Esophagus muscularis mucosa (tissue), 4 donors: ENCODE results near the gene MOB3B. TPM values are rescaled to one million over a fixed set of nuclear protein-coding genes. Genes with fewer than 3 reads are reported as not detected.
A peak's percentile ranks its signal among the peaks of the same experiment; 100 is the strongest.

Source experiments
- DNase-seq: peaks from one replicate; pipeline ENCODE4 v3.0.0-alpha.2; 2017; ENCODE audit errors: extremely low spot score
- H3K27ac ChIP-seq, 4 donors: fragments of 200-600 bp; sonication (generic); replicated peaks in 1 of 4; 1 replicate in 3 of 4; 2 replicates in 1 of 4; pipeline ENCODE4 v1.5.1; 2016 to 2019; ENCODE audit warnings: mild to moderate bottlenecking in 1 of 4
- H3K27me3 ChIP-seq, 4 donors: fragments of 200-600 bp; sonication (generic); one replicate each; pipeline versions ENCODE4 v1.5.1 to v1.6.0; 2016 to 2019
- H3K36me3 ChIP-seq, 4 donors: fragments of 200-600 bp; sonication (generic); one replicate each; pipeline ENCODE4 v1.5.1; 2016 to 2019
- H3K4me1 ChIP-seq, 4 donors: fragments of 200-600 bp; sonication (generic); one replicate each; pipeline ENCODE4 v1.5.1; 2016 to 2019
- H3K4me3 ChIP-seq, 4 donors: fragments of 200-600 bp; sonication (generic); 1 replicate in 2 of 4; 2 replicates in 2 of 4; pipeline ENCODE4 v1.5.1; 2016 to 2019; ENCODE audit warnings: mild to moderate bottlenecking in 4 of 4, moderate library complexity in 1 of 4
- H3K9me3 ChIP-seq, 4 donors: fragments of 200-600 bp; sonication (generic); 1 replicate in 3 of 4; 2 replicates in 1 of 4; pipeline ENCODE4 v1.5.1; 2016 to 2019
- CTCF ChIP-seq, 3 experiments: fragments of 200-600 bp in 2 of 3; fragments of 450-650 bp in 1 of 3; sonication (generic) in 2 of 3; IDR thresholded peaks; one replicate each; pipeline ENCODE4 v1.5.1; 2017 to 2019; ENCODE audit warnings: antibody characterized with exemption in 3 of 3, mild to moderate bottlenecking in 2 of 3, moderate library complexity in 1 of 3
- EP300 ChIP-seq: sonication (generic); formaldehyde crosslinking; IDR thresholded peaks from one replicate; pipeline ENCODE4 v1.6.1; 2017; ENCODE audit warnings: antibody characterized with exemption
- POLR2A ChIP-seq: fragments of 450-650 bp; IDR thresholded peaks from one replicate; pipeline ENCODE4 v1.6.1; 2017; ENCODE audit warnings: antibody characterized with exemption, moderate library complexity, mild to moderate bottlenecking, low read depth
- POLR2AphosphoS5 ChIP-seq, 2 donors: sonication (generic); formaldehyde crosslinking; IDR thresholded peaks; one replicate each; pipeline ENCODE4 v1.6.1; 2017; ENCODE audit warnings: antibody characterized with exemption in 2 of 2
- WGBS: methylation state at CpG from one replicate; pipeline ENCODE4 v1.1.5; 2018; 5-methylcytosine and 5-hydroxymethylcytosine counted together
- intact Hi-C: fragments of 100-400 bp; cut with DNase I; formaldehyde crosslinking; loops from one replicate; pipeline ENCODE4 v1.15.1; 2023
- total RNA-seq, 4 donors: library from RNA; depleted of rRNA; stranded (reverse); fragments of >200 nt; gene quantifications; one replicate each; pipeline versions ENCODE4 v1.1.0 to v1.2.1, GENCODE V29; 2016

The MOB3B gene
- total RNA-seq, 4 donors from 2014 or later: 7.6 to 11.6 (median 9.5) TPM

DNA sequence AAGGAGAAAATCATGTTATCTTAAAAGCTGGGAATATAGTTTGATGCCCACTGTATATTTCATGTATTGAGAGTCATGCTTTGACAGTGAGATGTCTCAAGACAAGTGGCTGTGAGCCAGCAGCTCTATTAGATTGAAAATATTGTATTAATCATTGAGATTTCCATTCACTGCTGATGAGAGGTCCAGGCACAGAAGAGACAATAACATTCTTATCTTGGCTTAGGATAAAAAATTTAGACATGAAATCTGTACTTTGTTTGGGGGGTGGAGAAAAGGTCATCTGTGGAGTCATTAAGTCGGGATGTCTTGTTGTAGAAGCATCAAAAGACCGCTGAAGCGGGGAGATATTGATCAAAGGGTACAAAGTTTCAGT lies 134.8 kb downstream of the MOB3B start:
- H3K9me3 ChIP-seq: no peaks in the 10 kb centered on the region
- no peak for TF ChIP-seq POLR2A
- no peak for TF ChIP-seq EP300
- TF ChIP-seq POLR2AphosphoS5 (IDR thresholded peaks at IDR 0.05): no peak
- no peak for TF ChIP-seq CTCF (IDR thresholded peaks at IDR 0.05)
- 94% methylated on average over 3 of the region's 3 CpGs for WGBS
- no peak for DNase-seq
- H3K4me1 ChIP-seq: peaks cover 13 to 23% (median 17%) of the 10 kb centered on the region in 4 donors
- H3K4me3 ChIP-seq: no peak overlapping the region
- no peak overlapping the region for H3K27ac ChIP-seq
- no peaks in the 10 kb centered on the region for H3K36me3 ChIP-seq
- intact Hi-C loops: no loop called here
- H3K27me3 ChIP-seq: no peaks in the 10 kb centered on the region

- Histone ChIP-seq H3K27ac (peak overlapping the region in 3 of 4 donors; percentile 6 to 15 (median 10)), H3K36me3 (no peaks in the 10 kb centered on the region), H3K4me3 (no peak overlapping the region), H3K27me3 (no peaks in the 10 kb centered on the region), H3K4me1 (peaks cover 13 to 23% (median 17%) of the 10 kb centered on the region in 4 donors), H3K9me3 (no peaks in the 10 kb centered on the region)
- intact Hi-C loops: no loop called here
- 48% methylated on average over 4 of the region's 4 CpGs for WGBS
- TF ChIP-seq CTCF (IDR thresholded peaks at IDR 0.05) (no peak), EP300 (no peak), POLR2A (no peak), POLR2AphosphoS5 (IDR thresholded peaks at IDR 0.05) (no peak)
- DNase-seq: no peak
These were observed 135.3 kb downstream of the MOB3B start for GRCh38 chr9:27394154-27394825.

DNA sequence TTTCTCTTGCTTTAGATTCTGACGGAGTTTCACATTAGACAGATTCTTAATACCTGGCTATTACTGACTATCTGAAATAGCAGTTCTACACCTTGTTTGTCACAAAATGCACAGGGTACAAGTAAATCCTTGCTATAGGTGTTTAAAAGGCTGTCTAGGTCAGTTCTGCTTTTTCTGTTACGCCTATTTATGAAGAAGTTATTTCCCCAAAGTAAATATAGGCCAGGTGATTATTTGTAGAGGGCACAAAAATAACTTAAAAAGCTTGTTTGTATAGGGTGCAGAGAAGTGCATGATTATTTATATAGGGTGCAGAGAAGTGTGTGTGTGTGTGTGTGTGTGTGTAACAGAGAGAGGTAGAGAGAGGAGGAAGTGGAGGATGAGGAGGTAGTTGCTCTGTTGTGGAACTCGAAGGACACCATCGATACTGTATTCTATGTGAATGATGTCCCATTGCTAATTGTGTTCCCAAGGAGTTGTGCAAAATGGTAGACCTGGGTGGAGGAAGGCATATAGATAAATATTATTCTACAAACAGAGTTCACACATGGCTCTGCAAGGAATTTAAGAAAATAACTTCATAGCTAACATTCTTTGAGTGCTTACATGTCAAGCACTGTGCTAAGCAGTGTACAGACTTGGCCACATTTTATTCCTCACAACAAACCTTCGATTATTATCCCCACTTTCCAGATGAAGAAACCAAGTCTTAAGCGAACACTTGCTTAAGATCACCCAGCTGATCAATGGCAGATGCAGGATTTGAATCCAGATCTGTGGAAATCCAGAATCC lies 136.4 kb downstream of the MOB3B start:
- peaks cover 13 to 23% (median 17%) of the 10 kb centered on the region in 4 donors for H3K4me1 ChIP-seq
- TF ChIP-seq POLR2AphosphoS5 (IDR thresholded peaks at IDR 0.05) (no peak), EP300 (no peak), POLR2A (no peak), CTCF (IDR thresholded peaks at IDR 0.05) (no peak)
- H3K9me3 ChIP-seq: no peaks in the 10 kb centered on the region
- intact Hi-C loops: no loop called here
- no peak overlapping the region for H3K4me3 ChIP-seq
- 89% methylated on average over 6 of the region's 6 CpGs for WGBS
- H3K27ac ChIP-seq: no peak overlapping the region
- DNase-seq: no peak
- H3K27me3 ChIP-seq: no peaks in the 10 kb centered on the region
- no peaks in the 10 kb centered on the region for H3K36me3 ChIP-seq

DNA sequence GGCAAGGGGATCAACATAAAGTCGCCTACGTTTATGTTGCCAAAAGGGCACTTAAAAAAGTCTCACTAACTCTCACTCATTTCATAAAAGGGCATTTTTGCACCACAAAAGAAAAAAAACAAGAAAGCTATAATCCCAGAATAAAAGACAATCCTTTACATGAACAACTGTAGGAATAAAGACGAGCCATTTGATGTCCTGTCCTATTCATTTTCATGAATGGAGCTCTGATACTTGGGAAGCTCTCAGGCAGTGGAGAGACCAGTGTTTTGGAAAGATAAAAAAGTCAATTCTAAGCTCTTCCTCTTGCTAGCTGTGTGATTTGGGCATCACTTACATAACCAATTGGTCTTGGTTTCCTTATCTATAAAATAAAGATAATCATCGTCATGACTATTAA lies 137.2 kb downstream of the MOB3B start:
- Histone ChIP-seq H3K27me3 (no peaks in the 10 kb centered on the region), H3K9me3 (no peaks in the 10 kb centered on the region), H3K4me1 (peaks cover 16 to 29% (median 23%) of the 10 kb centered on the region in 4 donors), H3K36me3 (no peaks in the 10 kb centered on the region), H3K27ac (no peak overlapping the region), H3K4me3 (no peak overlapping the region)
- TF ChIP-seq POLR2AphosphoS5 (IDR thresholded peaks at IDR 0.05) (no peak), CTCF (IDR thresholded peaks at IDR 0.05) (no peak), POLR2A (no peak), EP300 (no peak)
- WGBS: 96% methylated on average over 4 of the region's 4 CpGs
- DNase-seq: no peak
- intact Hi-C loops: no loop called here
